ENCODE measurements around the gene HMGN1. TPM values are rescaled to one million over a fixed set of nuclear protein-coding genes. Genes with fewer than 3 reads are reported as not detected.

Gene HMGN1
- total RNA-seq, 2 experiments from 2014 or later: 441 to 449 TPM

GRCh38 chr21:39314143-39315027 is 34.5 kb downstream of the HMGN1 start:
- intact Hi-C loops (cut with micrococcal nuclease): loop anchor here (1.0 to 5.0 kb wide), 3 partner anchors 72 to 507 kb away; partner anchors contain the start of gene ETS2
- H3K27ac Mint-ChIP-seq: peak overlapping the region; percentile 97
- peaks cover 33% of the 10 kb centered on the region for H3K4me1 Mint-ChIP-seq (ENCODE audit: low read depth)
- ChIA-PET CTCF (interaction anchor here (0.7 to 1.7 kb wide), 3 partner anchors 34 to 77 kb away, joined by 3 to 6 read pairs (median 3); partner anchors contain the start of gene HMGN1), POLR2A (interaction anchor here (0.7 to 4.9 kb wide), 7 partner anchors 12 to 132 kb away, joined by 3 to 56 read pairs (median 8); partner anchors contain the start of genes HMGN1 and PSMG1)
- peak overlapping the region; percentile 92 for H3K4me3 Mint-ChIP-seq
- no peaks in the 10 kb centered on the region for H3K27me3 Mint-ChIP-seq
- H3K36me3 Mint-ChIP-seq: peaks cover 23% of the 10 kb centered on the region
- peak; percentile 77 for DNase-seq
- no peaks in the 10 kb centered on the region for H3K9me3 Mint-ChIP-seq

- ChIA-PET CTCF (interaction anchor here (0.9 kb wide), 1 partner anchor 16 kb away, joined by 3 read pairs; no protein-coding TSS in a partner anchor), POLR2A (interaction anchor here (0.9 to 4.9 kb wide), 7 partner anchors 12 to 130 kb away, joined by 3 to 56 read pairs (median 8); partner anchors contain the start of genes HMGN1 and PSMG1)
- H3K9me3 Mint-ChIP-seq: no peaks in the 10 kb centered on the region
- peaks cover 26% of the 10 kb centered on the region for H3K36me3 Mint-ChIP-seq
- peak within 1 kb of the TSS; percentile 92 for H3K4me3 Mint-ChIP-seq
- peak; percentile 80 for DNase-seq
- H3K27me3 Mint-ChIP-seq: no peaks in the 10 kb centered on the region
- intact Hi-C loops (cut with micrococcal nuclease): loop anchor here (1.0 to 5.0 kb wide), 4 partner anchors 67 to 506 kb away; partner anchors contain the start of gene ETS2
- peak within 1 kb of the TSS; percentile 97 for H3K27ac Mint-ChIP-seq
- peaks cover 36% of the 10 kb centered on the region for H3K4me1 Mint-ChIP-seq (ENCODE audit: low read depth)
These were observed 35.2 kb downstream of the HMGN1 start, which contains the start of gene BRWD1 for GRCh38 chr21:39313571-39314142. Gene BRWD1 (minus strand): TSS chr21:39313632. CDS start chr21:39313491, 141 bp downstream.

DNA sequence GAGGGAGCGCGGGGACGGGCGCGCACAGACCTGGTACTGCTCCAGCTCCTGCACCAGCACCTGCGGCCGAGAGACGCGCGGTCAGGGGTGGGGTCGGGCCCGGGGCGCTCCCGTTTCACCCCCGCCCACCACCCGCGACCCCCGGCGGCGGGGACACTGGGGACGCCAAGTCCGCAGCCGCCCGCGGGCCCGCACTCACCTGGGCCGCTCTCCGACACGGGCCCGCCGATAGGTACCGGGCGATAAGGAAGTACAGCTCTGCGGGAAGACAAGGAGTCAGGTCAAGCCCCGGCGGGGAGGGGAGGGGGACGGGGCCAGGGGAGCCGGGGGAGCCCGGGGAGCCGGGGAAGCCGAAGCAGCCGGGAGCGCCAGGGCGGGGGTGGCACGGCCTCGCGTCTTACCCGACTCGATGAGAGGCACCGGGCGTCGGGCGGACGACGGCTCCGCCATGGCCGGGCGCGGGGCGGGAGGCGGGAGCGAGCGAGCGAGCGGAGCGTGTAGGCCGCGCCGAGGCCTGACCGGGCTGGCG is 35.8 kb downstream of the HMGN1 start:
- peak; percentile 63 for DNase-seq
- POLR2A ChIA-PET: interaction anchor here (0.9 to 4.9 kb wide), 9 partner anchors 12 to 130 kb away, joined by 3 to 56 read pairs (median 8); partner anchors contain the start of genes HMGN1 and PSMG1
- CTCF ChIA-PET: interaction anchor here (0.9 kb wide), 1 partner anchor 17 kb away, joined by 3 read pairs; no protein-coding TSS in a partner anchor

GRCh38 chr21:39312112-39313041 is 36.5 kb downstream of the HMGN1 start:
- peaks cover 44% of the 10 kb centered on the region for H3K4me1 Mint-ChIP-seq (ENCODE audit: low read depth)
- peak overlapping the region; percentile 97 for H3K27ac Mint-ChIP-seq
- H3K4me3 Mint-ChIP-seq: peak overlapping the region; percentile 92
- POLR2A ChIA-PET: interaction anchor here (0.6 to 4.9 kb wide), 9 partner anchors 11 to 129 kb away, joined by 3 to 56 read pairs (median 6); partner anchors contain the start of genes HMGN1 and PSMG1
- CTCF ChIA-PET: interaction anchor here (0.9 to 1.0 kb wide), 3 partner anchors 18 to 75 kb away, joined by 3 to 4 read pairs (median 3); a partner anchor contains a TSS
- intact Hi-C loops (cut with micrococcal nuclease): loop anchor here (1.0 to 5.0 kb wide), 7 partner anchors 37 to 545 kb away; partner anchors contain the start of genes ETS2, HMGN1 and PSMG1
- no peaks in the 10 kb centered on the region for H3K27me3 Mint-ChIP-seq
- DNase-seq: peak; percentile 97
- peaks cover 27% of the 10 kb centered on the region for H3K36me3 Mint-ChIP-seq
- no peaks in the 10 kb centered on the region for H3K9me3 Mint-ChIP-seq

More for the DNA sequence above, 35.8 kb downstream of the HMGN1 start:
- H3K4me1 Mint-ChIP-seq (ENCODE audit: low read depth): peaks cover 39% of the 10 kb centered on the region
- H3K36me3 Mint-ChIP-seq: peaks cover 27% of the 10 kb centered on the region
- H3K27me3 Mint-ChIP-seq: no peaks in the 10 kb centered on the region
- H3K9me3 Mint-ChIP-seq: no peaks in the 10 kb centered on the region
- H3K27ac Mint-ChIP-seq: peak overlapping the region; percentile 97
- H3K4me3 Mint-ChIP-seq: peak overlapping the region; percentile 92
- intact Hi-C loops (cut with micrococcal nuclease): loop anchor here (2.0 to 5.0 kb wide), 3 partner anchors 68 to 506 kb away; partner anchors contain the start of gene ETS2

DNA sequence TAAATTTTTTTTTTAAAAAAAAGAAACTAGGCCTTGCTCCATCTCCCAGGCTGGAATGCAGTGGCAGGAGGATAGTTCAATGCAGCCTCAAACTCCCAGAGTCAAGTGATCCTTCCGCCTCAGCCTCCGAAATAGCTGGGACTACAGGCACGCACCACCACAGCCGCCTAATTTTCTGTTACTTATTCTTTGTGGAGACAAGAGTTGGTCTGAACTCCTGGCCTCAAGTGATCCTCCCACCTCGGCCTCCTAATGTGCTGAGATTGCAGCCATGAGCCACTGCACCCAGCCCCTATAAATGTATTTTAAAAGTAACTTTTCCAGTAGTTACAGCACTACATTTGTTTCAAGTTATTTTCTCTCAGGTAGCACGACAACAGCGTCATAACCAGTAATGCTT is 37.7 kb downstream of the HMGN1 start:
- Mint-ChIP-seq H3K4me1 (ENCODE audit: low read depth) (peaks cover 42% of the 10 kb centered on the region), H3K36me3 (peaks cover 27% of the 10 kb centered on the region), H3K27me3 (no peaks in the 10 kb centered on the region), H3K4me3 (no peak overlapping the region), H3K27ac (no peak overlapping the region), H3K9me3 (no peaks in the 10 kb centered on the region)
- intact Hi-C loops (cut with micrococcal nuclease): loop anchor here (5.0 kb wide), 2 partner anchors 69 to 504 kb away; partner anchors contain the start of gene ETS2
- ChIA-PET CTCF (no interaction called here), POLR2A (interaction anchor here (3.2 to 4.9 kb wide), 2 partner anchors 37 to 128 kb away, joined by 22 to 56 read pairs; partner anchors contain the start of genes HMGN1 and PSMG1)
- no peak for DNase-seq

- Mint-ChIP-seq H3K9me3 (no peaks in the 10 kb centered on the region), H3K36me3 (peaks cover 25% of the 10 kb centered on the region), H3K27ac (no peak overlapping the region), H3K4me1 (ENCODE audit: low read depth) (peaks cover 35% of the 10 kb centered on the region), H3K4me3 (no peak overlapping the region), H3K27me3 (no peaks in the 10 kb centered on the region)
- ChIA-PET CTCF (no interaction called here), POLR2A (no interaction called here)
- DNase-seq: no peak
- intact Hi-C loops (cut with micrococcal nuclease): no loop called here
These were observed 41.4 kb downstream of the HMGN1 start for GRCh38 chr21:39307466-39307865.

DNA sequence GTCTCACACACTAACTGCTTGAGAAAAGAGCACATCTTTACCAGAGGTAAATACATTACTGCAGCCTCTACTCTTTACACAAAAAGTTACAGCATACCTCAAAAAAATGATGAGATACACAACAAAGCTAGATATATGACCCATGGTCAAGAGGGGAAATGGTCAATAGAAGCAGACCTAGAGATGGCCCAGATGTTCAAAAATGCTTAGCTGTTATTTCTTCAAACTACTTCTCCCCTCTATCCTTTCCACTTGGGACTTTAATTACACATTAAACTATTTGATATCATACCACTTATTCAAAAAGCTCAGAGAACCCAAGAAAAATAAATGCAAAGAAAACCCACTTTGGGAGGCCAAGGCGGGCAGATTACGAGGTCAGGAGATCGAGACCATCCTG is 48.3 kb downstream of the HMGN1 start:
- no peak overlapping the region for H3K4me3 Mint-ChIP-seq
- peaks cover 4% of the 10 kb centered on the region for H3K9me3 Mint-ChIP-seq
- POLR2A ChIA-PET: interaction anchor here (1.1 kb wide), 1 partner anchor 13 kb away, joined by 4 read pairs; the partner anchor contains the start of gene BRWD1
- H3K36me3 Mint-ChIP-seq: peaks cover 38% of the 10 kb centered on the region
- no peak for DNase-seq
- H3K4me1 Mint-ChIP-seq (ENCODE audit: low read depth): peaks cover 38% of the 10 kb centered on the region
- no peak overlapping the region for H3K27ac Mint-ChIP-seq
- intact Hi-C loops (cut with micrococcal nuclease): no loop called here
- CTCF ChIA-PET: interaction anchor here (1.3 to 1.6 kb wide), 2 partner anchors 87 to 141 kb away, joined by 5 read pairs; no protein-coding TSS in a partner anchor
- no peaks in the 10 kb centered on the region for H3K27me3 Mint-ChIP-seq

- intact Hi-C loops (cut with micrococcal nuclease): no loop called here
- CTCF ChIA-PET: no interaction called here
- H3K36me3 Mint-ChIP-seq: peaks cover 57% of the 10 kb centered on the region
- H3K27me3 Mint-ChIP-seq: no peaks in the 10 kb centered on the region
- no peak for DNase-seq
- peaks cover 4% of the 10 kb centered on the region for H3K9me3 Mint-ChIP-seq
- POLR2A ChIA-PET: interaction anchor here (1.0 kb wide), 1 partner anchor 16 kb away, joined by 3 read pairs; no protein-coding TSS in a partner anchor
- H3K4me1 Mint-ChIP-seq (ENCODE audit: low read depth): peaks cover 31% of the 10 kb centered on the region
- no peak overlapping the region for H3K27ac Mint-ChIP-seq
- H3K4me3 Mint-ChIP-seq: no peak overlapping the region
These were observed 52.0 kb downstream of the HMGN1 start for GRCh38 chr21:39296891-39297290.

Data from activated CD4-positive, alpha-beta memory T cell treated with anti-CD3 and anti-CD28 coated beads for 36 hours (primary cell).